ENCODE data around the gene ARNT2.

Gene ARNT2

DNA sequence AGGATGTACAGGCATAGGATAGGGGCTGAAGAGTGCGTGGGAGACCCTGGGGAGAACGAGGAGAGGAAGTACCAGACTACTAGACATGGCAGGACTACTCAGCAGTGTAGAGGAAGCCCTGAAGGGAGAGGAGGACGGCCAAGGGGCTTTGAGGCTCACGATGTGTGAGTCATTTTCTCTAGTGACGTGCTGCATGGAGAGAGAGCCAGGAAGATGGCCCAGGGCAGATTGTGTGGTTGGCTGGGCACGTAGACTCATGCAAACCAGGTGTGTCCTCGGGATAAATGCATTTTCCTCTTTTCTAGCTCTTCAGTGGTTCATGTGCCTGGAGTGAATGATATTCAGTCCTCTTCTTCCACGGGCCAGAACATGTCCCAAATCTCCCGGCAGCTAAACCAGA lies 175.9 kb downstream of the ARNT2 start:
- DNase-seq = no peak

DNA sequence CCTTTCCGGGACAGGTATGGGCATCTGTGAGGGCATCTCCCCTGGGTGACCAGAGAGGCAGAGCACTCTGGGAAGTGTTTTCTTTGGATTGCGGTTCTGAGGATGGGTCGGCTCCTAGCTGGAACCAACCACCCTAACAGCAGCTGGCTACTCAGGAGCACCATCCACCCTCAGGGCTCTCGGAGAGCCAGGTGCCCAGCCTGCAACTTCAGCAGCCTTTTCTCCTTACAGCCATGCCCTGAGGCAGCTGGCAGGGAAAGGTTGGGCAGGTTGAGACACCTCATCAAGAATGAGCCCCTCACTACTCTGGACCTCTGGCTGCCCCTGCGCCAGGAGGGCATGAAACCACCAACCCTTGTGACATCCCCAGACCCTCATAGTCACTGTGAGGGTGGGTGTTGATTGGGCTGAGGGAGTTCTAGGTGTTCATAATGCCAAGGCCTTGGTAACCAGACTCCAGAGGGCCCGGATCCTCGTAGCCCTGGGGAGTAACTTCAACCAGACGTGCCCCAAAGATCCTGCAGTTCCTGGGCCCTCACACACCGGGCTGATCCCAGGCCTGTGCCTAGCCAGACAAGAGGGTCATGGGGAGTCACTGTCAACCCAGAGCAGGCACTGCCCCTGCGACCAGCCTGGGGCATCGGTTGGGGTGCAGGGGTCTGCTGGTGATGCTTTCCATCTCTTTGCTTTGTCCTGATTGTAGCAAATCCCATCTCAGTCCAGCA lies 176.5 kb downstream of the ARNT2 start:
- DNase-seq = no peak

DNA sequence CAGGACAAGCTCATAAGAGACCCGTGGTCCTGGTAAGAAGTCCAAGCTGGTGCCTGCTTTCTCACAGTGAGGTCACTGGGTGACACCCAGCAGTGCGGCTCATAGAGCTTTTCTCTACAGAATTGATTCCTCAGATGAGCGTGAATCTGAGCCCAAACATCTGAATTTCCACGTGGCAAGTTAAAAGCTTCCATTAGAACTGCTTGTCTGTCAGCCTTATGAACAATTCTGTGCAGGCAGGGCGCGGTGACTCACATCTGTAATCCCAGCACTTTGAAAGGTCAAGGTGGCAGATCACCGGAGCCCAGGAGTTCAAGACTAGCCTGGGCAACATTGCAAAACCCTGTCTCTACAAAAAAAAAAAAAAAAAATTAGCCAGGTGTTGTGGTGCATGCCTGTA lies 177.8 kb downstream of the ARNT2 start:
- DNase-seq = no peak

DNA sequence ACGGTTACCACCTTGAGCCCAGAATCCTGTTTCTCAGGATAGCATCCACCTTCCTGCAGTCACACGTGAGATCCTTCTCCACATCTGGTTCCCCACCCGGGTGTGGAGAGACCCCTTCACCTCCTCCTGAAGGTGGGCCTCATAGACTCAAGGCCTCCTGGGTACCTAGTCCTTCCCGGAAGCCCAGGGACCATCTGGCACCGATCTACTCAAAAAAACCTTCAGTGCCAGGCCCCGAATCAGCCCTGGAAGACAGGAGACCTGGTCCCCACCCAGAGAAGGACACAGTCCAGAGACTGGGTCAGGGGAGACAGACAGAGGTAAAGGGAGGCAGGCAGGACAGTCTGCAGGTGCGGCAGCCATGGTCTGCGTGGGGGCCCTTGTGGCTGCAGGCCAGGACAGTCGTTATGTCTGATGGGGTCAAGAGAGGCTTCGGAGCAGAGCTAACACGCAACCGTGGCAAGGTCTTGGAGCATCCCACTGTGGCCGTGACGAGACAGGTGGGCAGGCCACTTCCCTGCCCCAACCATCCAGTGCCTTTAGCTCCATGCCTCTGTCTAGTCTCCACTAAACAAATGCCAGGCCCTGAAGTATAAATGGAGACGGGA lies 178.7 kb downstream of the ARNT2 start:
- DNase-seq = no peak

DNA sequence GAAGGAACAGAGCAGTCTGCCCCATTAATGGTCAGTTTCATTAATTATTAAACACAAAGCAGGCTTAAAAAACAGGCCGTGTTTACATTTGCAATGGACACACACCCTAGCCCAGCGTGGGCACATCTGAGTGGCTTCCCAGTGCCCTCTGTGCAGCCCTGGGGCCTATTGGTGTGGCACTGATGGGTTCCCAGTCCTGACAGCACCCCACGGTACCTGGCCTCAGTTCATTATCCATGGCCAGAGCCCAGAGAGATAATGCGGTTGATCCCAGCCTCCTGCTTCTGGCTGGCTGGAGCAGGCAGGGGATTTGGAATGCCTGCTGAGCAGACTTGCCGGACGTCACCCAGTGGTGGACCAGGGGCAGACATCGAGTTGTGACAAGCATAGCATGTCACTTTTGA lies 180.4 kb downstream of the ARNT2 start:
- no peak for DNase-seq

DNA sequence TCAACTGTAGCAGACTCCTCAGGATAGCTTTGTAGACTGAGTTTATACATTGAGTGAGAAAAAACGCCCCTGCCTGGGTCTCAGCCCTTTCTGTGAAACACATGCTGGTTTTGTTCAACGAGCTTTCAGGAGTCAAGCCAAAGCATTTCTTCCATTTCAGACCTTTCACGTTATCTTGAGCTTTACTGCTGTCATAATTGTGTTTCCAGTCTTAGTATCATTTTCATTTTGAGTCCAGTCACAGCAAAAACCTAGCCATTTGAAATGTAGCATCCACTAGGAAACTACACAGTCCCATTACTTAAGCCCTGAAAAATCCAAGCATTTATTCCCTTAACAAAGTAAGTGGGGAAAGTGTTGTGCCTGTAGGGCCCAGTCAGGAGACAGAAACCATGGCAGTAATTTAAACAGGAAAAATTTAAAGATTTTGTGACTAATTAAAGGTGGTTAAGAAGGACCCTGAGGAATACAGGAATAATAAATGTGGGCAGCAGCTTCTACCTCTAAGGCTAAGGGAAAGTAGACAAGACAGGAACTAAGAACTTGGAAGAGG lies 180.9 kb downstream of the ARNT2 start:
- no peak for DNase-seq

DNA sequence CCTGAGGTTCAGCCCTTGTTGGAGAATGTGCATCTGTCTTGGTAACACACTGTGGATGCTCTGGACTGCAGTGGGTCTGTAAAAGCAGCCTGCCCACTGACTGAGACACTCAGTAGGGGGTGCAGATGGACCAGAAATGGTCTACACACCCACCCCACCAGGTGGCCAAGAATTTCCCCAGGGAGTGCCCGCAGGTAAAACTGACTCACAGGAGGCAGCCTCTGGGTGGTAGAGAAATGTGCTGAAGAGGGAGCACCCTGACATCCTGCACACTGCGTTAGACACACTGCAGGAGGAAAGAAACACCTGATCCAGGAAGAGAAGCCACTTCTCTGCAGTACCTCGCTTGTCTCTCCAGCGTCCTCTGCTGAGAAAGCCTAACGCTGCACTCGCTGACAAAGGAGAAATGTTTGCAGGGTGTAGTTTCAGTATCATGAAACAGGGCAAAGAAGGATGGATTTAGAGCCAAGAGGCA lies 181.4 kb downstream of the ARNT2 start:
- no peak for DNase-seq

DNA sequence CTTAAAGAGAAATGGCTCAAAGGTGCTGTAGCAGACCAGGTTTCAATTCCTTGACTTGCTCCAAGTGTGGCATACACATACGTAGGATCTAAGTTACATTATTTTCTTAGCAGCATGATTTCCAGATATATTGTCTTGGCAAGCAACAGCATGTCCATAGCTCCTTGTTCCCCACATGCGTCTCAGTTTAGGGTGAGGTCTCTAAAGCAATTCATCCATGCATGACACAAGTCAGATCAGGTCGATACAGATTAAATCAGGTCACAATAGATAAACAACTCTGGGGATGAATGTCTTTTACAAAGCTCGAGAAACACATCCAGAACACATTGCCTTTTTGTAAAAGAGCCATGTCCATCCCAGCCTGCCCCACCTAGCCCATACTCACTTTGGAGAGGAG lies 182.0 kb downstream of the ARNT2 start:
- no peak for DNase-seq

DNA sequence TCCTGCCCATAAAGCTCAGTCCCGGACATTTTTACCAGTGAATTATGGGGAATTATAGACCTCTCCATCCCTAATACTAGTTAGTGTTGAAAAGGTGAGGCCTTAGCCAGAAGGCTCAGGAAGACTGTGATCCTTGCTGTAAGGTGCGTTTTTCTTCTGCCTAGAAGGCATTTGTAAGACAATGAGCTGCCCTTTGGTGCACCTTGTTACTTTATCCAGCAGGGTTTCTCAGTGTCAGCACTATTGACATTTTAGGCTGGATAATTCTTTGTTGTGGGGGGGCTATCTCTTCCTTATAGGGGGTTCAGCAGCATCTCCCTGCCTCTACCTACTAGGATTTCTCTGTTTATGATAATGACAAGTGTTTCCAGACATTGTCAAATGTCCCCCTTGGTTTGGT lies 182.8 kb downstream of the ARNT2 start:
- DNase-seq = no peak

DNA sequence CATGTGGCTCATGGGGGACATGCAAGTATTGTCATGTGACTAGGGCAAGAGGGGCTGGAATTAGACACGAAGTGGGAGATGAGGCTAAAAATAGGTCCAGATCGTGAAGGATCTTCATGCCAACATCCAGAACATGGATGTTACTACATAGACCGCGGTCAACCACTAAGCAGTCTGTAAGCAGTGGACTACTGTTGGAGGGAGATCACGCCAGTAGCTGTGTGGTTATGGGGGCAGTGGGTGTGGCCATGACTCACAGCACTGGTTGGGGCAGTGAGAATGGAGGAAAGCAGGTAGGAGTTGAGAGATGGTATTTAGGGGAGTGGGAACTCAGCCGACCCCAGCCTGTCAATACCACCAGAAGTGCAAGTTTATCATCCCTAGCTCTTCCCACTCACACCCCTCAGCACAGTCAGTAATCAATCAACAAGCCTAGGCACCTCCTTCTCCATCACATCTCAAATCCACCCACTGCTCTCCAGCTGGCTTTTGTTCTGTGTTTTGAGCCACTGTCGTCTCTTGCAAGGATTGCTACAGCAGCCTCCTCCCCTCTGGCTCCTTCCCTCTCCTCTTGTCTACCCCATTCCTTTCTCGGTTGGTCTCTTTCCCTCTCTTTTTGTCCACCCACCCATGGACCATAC lies 183.8 kb downstream of the ARNT2 start:
- no peak for DNase-seq

DNA sequence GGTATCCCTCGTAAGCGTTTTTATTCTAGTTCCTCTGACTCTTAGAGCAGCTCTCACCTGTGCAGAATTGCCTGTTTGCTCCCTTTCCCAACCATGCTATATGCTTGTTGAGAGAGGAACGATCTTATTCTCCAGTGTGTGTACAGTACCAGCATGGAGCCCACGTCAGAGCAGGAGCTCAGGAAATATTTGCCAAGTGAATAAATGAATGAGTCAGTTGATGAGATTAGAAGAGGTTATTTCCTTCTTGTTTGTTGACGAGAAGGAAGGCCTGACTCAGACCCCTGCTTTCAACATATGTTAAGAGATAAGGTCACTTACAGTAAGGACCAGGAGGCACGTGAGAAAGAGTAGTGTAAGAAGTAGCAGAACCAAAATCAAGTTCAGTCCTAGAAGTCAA lies 184.6 kb downstream of the ARNT2 start:
- DNase-seq = no peak

DNA sequence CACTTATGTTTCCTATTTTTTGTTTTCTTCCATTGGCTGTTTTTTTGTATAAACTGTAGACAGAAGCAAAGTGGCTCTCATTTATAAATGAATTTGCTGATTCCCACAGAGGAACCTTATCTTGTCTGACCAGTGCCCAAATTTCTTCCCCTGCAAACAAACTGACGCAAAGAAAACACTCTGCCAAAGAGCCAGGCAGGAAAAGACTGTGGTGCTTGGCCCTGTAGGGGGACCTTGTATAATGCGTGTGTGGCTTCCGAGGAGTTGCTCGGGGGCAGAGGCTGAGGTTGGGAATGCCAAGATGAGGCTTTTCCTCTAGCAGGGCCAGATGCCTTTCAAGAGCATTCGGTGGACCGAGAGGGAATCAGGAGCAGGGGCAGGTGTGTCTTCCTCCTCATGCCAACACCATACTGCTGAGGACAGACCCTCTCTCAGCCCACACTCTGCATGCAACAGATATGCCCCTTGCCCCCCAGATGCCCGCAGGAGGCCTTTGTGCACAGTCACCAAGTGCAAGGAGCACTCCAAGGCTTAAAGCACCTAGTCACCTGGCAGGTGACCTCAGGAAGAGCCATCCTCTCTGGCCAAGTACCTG lies 186.7 kb downstream of the ARNT2 start:
- no peak for DNase-seq

DNA sequence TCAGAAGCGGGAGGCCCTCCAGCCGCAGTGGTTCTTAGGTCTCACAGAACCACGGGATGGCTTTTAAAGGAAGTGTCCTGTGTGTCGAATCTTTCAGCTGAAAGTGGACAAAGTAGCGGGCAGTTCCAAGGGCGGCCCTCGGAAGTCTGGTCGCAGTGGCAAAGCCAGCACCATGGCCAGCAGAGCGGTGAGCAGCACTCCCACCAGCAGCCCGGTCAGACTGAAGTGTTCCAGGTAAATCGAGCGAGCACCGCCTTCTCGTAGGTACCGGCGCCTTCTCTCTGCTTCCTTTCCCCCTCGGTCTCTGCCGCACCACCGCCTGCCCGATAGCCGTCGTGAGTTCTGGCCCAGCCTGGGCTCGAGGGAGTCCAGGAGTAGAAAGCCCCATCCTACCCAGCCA lies 187.3 kb downstream of the ARNT2 start:
- no peak for DNase-seq

DNA sequence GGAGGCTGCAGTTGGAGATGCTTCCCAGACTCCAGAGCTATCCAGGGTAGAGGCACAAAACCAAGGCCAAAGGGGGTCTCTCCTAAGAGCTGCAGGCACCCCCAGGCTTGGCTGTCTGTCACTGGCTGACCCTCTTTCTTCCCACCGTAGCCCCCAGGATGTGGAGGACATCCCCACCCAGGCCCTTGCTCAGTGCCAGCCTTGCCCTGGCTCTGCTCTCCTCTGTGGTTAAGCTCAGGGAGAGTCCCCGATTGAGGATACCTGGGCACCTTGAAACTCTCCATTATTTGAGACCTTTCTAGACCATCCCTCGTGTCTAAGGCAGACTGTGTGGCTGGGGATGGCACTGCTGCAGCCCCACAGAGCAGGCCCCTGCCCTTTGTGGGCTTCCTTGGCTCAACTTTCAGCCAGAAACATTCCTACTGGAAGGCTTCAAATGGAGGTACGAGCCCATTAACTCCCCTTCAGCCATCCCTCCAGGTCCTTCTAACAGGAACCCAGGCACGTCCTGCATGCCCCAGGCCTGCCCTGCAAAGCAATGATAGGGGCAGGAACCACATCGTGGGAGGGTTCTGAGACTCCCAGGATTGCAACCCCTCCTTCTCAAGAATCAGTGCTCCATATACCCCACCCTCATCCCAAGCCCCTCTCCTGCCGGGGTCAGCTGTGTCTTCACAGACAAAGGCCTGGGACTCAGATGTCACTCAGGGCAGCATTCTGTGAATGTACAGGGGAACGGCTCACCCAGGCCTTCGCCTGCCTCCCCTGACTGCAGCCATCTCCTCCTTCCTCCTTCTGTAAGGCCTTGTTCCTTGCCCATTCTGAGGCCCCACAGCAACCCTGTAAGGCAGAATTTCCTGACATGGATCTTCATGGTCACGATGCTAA lies 188.0 kb downstream of the ARNT2 start:
- no peak for DNase-seq

DNA sequence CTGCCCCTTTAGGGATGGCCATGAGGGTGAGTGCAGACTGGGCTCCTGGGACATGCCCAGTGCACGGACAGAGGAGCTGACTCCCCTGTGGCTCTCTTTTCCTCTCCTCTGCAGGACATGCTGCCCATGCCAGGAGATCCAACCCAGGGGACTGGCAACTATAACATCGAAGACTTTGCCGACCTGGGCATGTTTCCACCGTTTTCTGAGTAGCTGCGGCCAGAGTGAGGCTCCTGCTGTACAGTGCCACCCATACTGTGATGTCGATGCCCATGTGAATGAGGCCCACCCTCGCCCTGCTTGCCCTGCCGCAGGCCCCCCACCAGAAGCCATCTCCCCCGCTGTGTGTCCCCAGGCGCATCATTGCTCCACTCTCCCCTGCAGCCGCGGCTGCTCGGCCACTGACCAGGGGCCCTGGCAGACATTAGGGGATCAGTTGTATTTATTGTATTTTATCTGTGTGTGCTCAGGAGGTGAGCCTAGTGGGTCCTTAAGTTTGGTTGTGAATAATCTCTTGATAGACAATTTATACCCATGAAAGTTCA lies 189.4 kb downstream of the ARNT2 start:
- DNase-seq = no peak

DNA sequence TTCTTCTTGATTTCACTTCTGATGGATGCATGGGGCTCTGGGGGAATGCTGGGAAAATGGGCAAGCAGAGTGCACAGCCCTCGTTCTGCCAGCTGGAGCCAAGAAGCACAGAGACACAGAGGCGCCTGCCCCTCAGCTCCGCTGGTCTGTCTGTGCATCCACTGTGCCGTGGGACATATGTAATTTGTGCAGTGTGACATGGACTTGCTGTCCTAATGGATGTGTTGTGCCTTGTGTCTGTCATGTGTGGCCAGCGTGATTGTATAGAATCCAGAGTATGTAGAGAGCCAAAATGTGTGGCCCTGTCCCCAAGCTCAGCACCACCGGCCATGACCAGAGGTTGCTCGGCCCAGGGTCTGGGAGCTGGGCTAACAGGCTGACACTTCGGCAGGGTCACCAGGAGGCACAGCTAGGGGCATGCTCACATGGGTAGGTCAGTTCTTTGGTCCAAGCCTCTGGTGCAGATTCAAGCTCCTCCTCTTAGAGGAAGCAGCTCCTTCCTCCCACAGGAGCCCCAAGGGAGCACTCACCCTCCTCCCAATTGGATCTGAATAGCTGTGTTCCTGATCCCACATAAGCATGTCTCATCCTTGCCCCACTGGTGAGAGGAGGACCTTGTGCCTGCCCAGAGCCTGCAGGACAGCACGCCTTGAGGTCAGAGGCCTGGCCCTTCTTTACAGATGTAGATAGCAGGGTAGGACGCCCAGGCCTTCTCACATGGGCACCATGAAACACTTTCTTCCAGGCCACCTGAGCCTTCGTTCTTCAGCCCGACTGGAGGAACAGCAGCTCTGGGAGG lies 190.1 kb downstream of the ARNT2 start:
- DNase-seq = no peak

DNA sequence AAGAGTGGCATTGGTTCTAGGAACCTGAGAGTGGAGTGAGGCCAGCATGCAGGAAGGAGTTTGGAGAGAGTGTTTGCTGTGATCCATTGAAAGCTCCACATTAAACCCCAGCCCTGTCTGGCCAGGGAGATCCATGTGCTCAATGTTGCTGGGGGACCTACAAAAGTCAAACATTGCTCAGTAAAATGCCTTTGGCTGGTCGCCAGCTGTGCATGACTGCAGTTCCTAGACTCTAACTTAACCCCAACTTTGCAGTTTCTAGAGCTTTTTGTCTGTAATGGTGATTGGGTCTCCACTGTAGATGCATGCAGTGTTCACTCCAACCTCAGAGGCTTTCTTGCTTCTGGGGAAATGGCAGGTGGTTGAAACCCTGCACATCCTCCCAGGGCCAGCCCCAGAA lies 191.2 kb downstream of the ARNT2 start:
- DNase-seq = no peak

DNA sequence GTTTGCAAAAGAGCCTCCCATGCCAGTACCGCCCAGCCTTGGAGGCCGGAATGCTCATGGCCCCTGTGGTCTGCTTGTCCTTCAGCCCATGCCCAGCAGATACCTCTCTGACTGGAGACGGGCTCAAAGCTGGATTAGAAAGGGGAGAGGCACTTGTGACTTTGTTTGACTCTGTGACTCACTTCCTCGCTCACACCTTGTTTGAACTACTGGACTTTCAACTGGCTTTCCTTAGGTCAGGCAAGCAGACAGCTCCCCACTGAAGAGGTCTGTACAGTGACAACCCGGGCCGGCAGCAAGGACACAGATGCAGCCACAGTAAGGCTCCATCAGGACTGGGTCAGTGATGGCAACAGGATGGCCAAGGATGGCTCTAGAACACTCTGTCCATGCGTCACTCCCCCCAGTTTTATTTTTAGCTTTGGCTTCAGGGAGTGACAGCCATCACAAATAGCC lies 192.4 kb downstream of the ARNT2 start:
- DNase-seq = no peak

DNA sequence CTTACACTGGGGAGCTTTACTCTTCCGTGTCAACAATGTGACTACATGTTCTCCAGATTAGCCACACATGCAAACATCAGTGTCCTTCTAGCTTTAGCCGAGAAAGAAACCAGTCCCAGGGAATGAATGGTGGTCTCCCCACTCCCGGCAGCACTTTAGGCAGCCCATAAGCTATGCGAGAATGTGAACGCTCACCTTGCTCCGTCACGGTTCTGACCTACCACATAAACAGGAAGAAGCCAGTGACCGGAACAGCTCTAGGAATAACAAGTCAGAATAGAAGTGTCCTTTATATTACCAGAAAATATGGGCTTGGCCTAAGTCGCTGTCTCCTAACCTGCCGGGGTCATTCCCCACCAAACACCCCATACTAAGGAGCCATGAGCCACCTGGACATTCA lies 192.9 kb downstream of the ARNT2 start:
- DNase-seq = no peak

DNA sequence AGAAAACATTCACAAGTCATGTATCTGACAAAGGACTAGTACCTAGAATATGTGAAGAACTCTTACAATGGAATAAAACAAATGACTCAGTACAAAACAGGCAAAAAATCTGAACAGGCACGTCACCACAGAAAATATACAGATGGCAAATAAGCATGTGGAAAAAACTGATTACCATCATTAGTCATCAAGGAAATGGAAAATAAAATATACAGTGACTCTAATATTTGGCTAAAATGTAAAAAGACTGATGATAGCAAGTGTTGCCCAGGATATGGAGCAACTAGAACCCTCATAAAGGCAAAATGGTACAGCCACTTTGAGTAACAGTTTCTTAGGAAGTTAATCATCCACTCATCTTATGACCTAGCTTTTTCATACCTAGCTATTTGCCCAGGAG lies 195.2 kb downstream of the ARNT2 start:
- no peak for DNase-seq

DNA sequence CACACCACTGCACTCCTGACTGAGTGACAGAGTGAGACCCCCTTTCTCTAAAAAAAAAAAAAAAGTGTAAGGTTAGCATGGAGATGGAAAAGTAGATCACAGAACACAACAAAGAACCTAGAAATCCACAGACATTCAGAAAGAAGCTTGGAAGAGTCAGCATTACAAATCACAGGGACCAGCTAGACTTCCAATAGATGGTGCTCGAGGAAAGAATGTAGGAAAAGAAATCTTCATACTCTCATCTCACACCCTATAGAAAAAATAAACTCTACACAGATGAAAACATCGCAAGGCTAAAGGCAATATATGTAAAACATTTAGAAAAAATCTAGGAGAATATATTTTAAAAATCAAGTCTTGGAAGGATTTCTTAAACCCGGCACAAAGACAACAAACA lies 196.4 kb downstream of the ARNT2 start:
- no peak for DNase-seq
